ENCODE data around the gene SRCAP. TPM values are rescaled to one million over a fixed set of nuclear protein-coding genes. Genes with fewer than 3 reads are reported as not detected.

SRCAP gene
- total RNA-seq (2014; rRNA removed; shearing (Covaris generic)) = 5.0 and 6.2 TPM in 2 replicates

- peak; percentile 58 for DNase-seq (ENCODE audit: low spot score)
Measured at GRCh38 chr16:30698816-30699614, at the start of gene SRCAP. Gene SRCAP, plus strand, starts transcription at chr16:30699171. Its CDS starts 1,654 bp downstream, at chr16:30700825.

GRCh38 chr16:30649725-30650368, 49.1 kb upstream of the SRCAP start:
- DNase-seq (ENCODE audit: low spot score) = no peak

DNA sequence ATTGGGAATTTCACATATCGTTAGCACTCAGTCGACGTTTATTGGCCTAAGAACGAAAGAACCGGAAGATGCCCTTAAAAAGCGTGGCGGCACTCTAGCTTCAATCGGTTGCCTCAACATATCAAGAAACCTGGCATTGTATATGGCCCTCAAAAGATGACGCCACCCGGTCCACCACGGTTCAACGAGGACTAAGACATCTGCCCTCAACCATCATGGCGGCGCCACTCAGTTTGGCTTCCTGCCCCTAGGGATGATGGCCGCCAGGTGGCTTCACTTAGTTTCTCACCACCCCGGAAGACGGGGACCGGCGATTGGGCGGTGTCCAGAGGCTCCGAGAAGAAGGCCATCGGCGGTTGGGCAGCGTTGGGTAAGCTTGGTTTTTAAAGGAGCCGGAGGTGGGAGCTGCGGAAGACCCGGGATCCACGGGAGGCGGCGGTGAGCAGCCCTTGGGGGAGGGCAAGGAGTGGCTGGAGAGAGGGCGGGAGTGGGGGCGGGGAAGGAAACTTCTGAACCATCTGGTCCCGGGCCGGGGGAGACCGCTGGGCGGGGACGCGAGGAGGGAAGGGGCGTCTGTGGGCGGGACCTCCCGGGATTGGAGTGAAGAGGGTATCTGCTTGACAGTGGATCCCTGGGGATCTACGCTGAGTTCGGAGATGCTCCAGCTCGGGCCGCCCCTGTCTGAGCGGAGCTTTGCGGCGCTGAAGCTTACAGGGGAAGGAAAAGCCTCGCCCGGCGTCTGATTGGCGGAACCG, 48.4 kb upstream of the SRCAP start, which contains the start of gene PRR14:
PRR14 (plus strand) TSS at position 592 of the 755 bp plus-strand sequence. CDS start 686 bp downstream, outside the sequence.
- peak; percentile 98 for DNase-seq (ENCODE audit: low spot score)

GRCh38 chr16:30651124-30652004, 47.6 kb upstream of the SRCAP start:
- peak; percentile 38 for DNase-seq (ENCODE audit: low spot score)

DNA sequence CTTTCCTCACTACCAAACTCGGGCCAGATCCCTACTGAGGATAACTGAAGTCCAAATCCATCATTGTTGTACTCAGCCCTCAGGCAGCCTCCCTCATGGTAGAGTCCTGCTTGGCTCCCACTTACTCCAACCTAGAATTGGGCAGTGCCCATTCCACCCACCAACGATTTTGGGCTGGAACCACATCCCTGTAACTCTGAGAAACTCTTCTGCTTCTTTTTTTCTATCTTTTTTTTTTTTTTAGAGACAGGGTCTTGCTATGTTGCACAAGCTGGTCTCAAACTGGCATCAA, 47.0 kb upstream of the SRCAP start:
- no peak for DNase-seq (ENCODE audit: low spot score)

GRCh38 chr16:30652718-30653117, 46.3 kb upstream of the SRCAP start:
- no peak for DNase-seq (ENCODE audit: low spot score)

DNA sequence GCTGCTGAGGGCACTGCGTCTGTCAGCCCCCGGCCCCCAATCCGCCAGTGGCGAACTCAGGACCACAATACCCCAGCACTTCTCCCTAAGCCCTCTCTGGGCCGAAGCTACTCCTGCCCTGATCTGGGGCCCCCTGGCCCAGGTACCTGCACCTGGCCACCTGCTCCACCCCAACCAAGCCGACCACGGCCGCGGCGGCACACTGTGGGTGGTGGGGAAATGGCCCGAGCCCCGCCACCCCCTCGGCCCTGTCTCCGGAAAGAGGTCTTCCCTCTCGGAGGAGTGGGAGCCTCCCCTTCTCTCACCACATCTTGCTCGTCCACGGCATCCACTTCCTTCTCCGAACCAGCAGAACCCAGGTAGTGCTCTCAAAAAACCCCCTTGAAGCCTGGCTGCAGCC, 44.1 kb upstream of the SRCAP start:
- no peak for DNase-seq (ENCODE audit: low spot score)

DNA sequence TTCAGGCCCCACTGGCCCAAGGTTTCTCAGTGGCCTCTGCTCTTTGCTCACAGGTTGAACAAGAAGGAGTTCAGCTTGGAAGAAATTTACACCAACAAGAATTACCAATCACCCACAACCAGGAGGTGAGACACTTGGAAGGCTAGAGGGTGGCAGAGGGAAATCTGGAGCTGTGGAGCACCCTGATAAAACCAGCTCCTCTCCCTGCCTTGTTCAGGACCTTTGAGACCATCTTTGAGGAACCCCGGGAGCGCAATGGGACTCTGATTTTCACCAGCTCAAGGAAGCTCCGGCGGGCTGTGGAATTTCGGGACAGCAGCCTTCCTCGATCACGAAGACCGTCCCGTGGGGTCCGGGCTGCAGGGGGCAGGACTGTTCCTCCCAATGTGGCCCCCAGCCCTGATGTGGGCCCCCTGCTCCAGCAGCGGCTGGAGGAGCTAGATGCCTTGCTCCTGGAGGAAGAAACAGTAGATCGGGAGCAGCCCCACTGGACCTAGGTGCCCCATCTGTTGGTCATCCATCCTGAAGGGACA, 43.1 kb upstream of the SRCAP start:
- no peak for DNase-seq (ENCODE audit: low spot score)

DNA sequence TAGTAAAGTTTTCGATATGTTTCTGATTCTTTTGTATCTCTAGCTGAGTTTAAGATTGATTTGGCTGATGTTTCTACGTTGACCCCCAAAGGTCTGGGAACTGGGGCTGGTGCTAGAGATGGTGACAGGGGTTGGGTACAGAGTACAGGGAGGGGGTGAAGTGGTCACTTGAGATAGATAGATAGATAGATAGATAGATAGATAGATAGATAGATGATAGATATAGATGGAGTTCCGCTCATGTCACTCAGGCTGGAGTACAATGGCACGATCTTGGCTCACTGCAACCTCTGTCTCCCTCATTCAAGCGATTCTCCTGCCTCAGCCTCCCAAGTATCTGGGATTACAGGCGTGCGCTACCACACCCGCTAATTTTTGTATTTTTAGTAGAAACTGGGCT, 42.6 kb upstream of the SRCAP start:
- DNase-seq (ENCODE audit: low spot score) = no peak

DNA sequence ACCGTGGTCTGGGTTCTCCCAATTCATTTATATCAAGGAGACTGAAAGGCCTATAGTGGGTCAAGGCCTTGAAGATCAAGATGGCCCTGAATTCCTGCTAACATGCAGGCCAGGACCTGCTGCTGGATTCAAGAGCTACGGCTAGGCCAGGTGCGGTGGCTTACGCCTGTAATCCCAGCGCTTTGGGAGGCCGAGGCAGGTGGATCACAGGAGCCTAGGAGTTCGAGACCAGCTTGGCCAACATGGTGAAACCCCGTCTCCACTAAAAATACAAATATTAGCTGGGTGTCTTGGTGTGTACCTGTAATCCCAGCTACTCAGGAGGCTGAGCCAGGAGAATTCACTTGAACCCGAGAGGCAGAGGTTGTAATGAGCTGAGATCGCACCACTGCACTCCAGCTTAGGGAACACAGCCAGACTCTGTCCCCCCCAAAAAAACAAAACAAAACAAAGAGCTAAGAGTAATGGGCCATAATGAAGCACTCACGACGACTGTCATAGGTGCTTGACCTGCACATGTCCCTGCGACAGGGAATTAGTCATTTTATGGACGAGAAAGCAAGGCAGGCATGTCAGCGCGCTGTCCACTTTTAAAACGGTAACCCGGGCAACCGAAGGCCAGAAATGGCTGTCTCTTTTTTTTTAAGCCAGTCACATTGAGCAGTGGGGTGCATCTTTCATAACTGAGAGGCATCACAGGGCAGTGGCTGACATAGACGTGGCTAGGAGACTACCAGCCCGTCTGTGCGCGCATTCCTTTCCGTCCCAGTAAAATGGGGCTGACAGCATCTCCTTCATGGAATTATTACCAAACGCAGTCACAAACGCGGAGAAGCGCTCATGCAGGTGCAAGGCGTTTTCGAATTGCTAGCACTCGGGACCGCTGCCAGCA, 41.8 kb upstream of the SRCAP start:
- no peak for DNase-seq (ENCODE audit: low spot score)

GRCh38 chr16:30657866-30658730, 40.9 kb upstream of the SRCAP start, which contains the start of gene FBRS:
Gene FBRS, plus strand, starts transcription at chr16:30658431. Its CDS starts 1,088 bp downstream, at chr16:30659519.
- peak; percentile 100 for DNase-seq (ENCODE audit: low spot score)

GRCh38 chr16:30658731-30659506, 40.1 kb upstream of the SRCAP start:
- DNase-seq (ENCODE audit: low spot score) = peak; percentile 92

DNA sequence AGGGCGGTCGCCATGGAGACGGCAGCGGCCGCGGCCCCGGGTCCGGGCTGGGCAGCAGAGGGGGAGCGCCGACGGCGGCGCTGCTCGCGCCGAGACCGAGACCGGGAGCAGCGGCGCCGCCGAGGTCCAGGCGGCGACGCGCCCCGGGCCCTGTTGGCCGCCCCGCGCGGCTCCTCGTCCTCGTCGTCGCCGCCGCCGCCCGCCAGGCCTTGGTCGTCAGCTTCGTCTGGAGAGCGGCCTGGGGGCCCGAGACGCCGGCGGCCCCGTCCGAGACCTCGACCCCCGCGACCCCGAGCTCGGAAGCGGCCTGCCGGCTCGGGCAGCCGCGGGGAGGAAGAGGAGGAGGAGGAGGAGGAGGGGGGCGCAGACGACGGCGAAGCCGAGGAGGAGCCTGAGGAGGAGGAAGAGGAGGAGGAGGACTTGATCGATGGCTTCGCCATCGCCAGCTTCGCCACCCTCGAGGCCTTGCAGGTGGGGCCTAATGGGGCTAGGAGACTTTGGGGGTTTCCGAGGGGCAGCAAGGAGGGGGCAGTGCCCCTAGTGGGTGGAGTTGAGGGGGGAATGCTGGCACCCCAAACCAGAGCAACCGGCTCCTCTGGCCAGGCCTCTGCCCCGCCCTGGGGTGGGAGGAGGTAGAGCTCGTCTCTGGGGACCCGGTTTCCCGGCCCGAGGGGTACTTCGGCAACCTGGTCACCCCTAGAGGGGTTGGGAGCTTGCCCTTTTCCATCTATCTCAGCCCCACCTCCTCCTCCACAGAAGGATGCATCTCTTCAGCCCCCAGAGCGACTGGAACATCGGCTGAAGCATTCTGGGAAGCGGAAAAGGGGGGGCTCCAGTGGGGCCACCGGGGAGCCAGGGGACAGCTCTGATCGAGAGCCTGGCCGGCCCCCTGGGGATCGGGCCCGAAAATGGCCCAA, 39.2 kb upstream of the SRCAP start:
- DNase-seq (ENCODE audit: low spot score) = no peak

GRCh38 chr16:30660424-30661261, 38.3 kb upstream of the SRCAP start:
- DNase-seq (ENCODE audit: low spot score) = no peak

DNA sequence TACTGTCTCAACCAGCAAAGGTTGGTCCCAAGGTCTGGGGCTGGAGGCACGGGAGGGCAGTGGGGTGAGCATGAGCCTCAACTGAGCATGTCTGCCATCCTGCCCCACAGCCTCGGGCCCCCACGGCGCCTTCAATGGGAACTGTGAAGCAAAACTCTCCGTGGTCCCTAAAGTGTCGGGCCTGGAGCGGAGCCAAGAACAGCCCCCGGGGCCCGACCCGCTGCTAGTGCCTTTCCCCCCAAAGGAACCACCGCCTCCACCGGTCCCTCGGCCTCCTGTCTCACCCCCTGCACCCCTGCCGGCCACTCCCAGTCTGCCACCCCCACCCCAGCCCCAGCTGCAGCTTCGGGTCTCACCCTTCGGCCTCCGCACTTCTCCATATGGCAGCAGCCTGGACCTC, 36.5 kb upstream of the SRCAP start:
- no peak for DNase-seq (ENCODE audit: low spot score)

- DNase-seq (ENCODE audit: low spot score) = no peak
Measured at GRCh38 chr16:30663038-30663437, 35.9 kb upstream of the SRCAP start.

All from H4 (cell line).